Tongue (tissue), 2 donors: Measurements from ENCODE around the gene PRKAR1A. TPM values are rescaled to one million over a fixed set of nuclear protein-coding genes. Genes with fewer than 3 reads are reported as not detected.
"Not testable (repeated sequence)": the region's sequence is repeated elsewhere in the genome, so short reads cannot be mapped to it uniquely, and the experiment has no call there.

Experiments
- DNase-seq: peaks from one replicate; pipeline ENCODE4 v3.0.0-alpha.2; 2015
- total RNA-seq: library from RNA; depleted of rRNA; stranded (reverse); fragments of >200 nt; gene quantifications from one replicate; pipeline ENCODE4 v1.2.3, GENCODE V29; 2014

Gene PRKAR1A
- total RNA-seq, 1 donor from 2014 or later: 578 TPM

DNA sequence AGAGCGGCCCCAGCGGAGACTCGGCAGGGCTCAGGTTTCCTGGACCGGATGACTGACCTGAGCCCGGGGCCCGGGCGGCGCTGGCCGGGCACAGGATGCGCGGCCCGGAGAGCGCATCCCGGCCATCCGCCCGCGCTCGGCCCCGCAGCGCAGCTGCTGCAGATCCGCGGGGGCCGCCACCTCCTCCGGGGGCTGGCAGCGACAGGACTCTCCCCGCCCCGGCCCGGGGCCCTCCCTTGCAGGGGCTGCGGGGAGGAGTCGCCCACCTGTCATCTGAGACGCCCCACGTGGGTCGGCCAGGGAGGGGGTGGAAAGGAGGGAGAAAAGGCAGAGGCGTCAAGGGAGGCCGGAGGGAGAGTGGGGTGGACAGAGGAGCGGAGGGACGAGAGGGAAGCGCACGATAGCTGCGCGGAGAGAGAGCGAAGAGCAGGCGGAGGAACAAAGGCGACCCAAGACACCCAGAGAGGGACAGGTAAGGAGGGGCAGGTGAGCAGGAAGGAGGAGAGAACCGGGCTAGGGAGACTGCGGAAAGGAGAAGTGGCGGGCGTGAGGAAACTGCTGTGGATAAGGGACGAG, 471 bp upstream of the PRKAR1A start:
- DNase-seq: peak; percentile 97

DNA sequence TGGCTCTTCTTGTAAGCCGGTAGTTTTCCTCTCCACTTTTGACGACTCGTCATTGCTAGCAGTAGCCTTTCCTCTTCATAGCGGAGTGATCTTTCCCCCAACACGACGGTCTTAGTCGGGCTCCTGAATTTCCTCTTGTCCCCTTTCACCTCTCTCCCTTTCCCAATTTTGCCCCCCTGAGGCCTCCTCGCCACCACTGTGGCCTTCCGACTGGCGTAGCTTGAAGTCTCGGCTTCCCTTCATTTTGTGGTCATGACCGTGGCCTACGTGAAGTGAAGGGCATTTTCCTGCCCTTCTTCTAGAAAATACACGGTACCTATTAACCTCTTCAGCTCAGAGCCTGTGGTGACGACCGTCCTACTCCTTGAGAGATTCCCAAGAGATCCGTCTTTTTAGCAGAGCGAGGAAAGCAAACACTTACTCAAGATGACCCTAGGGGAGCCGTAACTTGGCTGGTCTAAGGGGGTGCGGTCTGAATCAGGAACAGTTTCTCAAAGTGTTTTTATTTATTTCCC, 787 bp downstream of the PRKAR1A start:
- peak; percentile 56 for DNase-seq

DNA sequence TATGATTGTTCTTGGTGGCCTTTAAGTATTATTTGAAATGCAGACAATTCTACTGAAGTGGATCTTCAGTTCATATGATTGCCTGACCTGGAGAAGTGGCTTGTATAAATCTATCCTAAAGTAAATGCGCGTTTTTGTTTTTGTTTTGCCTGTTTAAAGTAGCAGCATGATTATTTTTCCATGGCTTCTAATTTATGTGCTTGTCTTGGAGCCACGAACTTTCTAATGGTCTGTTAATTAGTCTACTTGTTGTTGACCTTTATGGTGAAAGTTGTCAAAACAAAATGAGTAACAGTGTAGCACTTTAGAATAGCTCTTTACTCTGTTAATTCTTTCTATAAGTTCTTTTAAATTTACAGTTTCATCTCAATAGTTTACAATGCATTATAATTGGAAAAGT, 1.7 kb downstream of the PRKAR1A start:
- no peak for DNase-seq

DNA sequence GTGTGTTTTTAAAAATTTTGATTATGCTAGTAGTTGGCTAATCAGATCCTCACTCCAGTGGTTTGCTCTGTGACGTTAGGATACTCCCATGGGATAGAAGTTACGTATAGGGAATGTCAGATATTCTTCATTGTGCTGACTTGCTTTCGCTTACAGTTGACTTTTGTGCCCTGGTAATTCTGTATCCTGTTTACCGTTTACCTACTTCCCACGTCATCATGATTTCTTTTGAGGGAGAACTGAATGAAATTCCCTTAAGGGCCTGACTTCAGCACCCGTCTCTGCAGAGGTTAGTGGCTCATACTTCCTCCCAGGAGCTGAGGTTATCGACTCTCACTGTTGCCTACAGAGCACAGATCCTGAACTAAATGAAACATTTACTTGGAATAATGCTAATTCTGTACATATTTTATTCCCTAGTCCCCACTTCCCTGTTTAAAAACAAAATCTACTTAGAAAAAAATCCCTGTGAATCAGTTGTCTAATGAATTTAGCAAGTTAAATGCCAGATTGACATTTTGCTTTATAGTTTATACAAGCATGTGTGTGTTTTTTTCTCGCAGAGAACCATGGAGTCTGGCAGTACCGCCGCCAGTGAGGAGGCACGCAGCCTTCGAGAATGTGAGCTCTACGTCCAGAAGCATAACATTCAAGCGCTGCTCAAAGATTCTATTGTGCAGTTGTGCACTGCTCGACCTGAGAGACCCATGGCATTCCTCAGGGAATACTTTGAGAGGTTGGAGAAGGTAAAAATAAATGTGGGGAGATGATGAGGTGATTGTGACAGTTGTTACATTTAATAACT, 2.8 kb downstream of the PRKAR1A start:
- peak; percentile 40 for DNase-seq

DNA sequence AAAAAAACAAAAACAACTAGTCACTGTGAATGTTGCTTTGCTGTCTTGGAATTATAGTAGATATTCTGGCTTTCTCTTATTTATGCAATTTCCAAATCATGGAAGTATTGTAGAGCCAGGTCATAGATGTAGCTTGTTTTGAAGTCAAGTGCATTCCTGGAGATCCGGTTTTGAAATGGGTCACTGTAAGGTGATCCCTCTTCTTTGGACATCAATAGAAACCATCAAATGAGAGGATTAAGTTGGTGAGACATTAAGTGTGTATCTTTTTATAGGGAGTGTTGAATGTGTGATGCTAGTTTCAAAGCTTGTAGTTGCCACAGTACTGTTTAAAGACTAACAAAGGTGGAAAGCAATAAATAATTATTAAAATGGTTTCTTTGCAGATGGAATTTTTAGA, 4.5 kb downstream of the PRKAR1A start:
- DNase-seq: no peak

DNA sequence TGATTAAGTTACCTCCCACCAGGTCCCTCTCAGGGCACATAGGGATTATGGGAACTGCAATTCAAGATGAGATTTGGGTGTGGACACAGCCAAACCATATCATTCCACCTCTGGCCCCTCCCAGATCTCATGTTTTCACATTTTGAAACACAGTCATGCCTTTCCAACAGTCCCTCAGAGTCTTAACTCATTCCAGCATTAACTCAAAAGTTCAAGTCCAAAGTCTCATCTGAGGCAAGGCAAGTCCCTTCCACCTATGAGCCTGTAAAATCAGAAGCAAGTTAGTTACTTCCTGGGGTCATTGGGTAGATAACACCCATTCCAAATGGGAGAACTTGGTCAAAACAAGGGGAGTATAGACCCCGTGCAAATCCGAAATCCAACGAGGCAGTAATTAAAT, 5.4 kb downstream of the PRKAR1A start:
- DNase-seq: not testable (repeated sequence)

DNA sequence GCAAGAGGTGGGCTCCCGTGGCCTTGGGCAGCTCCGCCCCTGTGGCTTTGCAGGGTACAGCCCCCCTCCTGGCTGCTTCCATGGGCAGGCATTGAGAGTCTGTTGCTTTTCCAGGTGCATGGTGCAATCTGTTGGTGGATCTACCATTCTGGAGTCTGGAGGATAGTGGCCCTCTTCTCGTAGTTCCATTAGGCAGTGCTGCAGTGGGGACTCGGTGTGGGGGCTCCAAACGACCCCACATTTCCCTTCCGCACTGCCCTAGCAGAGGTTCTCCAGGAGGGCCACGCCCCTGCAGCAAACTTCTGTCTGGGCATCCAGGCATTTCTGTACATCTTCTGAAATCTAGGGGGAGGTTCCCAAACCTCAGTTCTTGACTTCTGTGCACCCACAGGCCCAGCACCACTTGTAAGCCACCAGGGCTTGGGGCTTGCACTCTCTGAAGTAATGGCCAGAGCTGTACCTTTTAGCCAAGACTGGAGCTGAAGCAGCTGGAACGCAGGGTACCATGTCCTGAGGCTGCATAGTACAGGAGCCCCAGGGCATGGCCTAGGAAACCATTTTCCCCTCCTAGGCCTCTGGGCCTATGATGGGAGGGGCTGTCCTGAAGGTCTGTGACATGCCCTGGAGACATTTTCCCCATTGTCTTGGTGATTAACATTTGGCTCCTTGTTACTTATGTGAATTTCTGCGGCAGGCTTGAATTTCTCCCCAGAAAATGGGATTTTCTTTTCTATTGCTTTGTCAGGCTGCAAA, 6.0 kb downstream of the PRKAR1A start:
- DNase-seq: no peak

DNA sequence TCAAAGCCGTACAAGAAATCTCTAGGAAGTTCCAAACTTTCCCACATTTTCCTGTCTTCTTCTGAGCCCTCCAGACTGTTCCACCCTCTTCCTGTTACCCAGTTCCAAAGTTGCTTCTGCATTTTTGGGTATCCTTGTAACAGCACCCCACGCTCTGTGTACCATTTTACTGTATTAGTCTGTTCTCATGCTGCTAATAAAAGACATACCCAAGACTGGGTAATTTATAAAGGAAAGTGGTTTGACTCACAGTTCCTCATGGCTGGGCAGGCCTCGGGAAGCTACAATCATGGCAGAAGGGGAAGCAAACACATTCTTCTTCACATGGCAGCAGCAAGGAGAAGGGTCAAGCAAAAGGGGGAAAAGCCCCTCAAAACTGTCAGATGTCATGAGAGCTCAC, 6.8 kb downstream of the PRKAR1A start:
- DNase-seq: not testable (repeated sequence)

DNA sequence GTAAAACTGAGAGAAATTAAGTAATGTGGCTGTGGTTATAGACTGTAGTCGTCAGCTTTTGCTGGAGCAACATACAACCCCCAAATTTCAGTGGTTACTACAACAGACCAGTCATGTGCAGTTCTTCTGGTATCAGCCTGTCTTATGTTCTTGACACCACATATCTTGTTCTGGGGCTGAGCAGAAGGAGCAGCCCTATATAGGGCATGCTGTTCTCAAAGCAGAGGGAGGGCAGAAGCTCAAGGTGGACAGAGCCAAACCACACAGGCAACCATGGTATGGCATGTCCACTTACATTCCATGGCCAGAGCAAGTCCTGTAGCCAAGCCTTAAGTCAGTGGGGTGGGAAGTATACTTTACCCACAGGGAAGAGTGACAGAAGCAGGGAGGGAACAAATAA, 7.7 kb downstream of the PRKAR1A start:
- no peak for DNase-seq

DNA sequence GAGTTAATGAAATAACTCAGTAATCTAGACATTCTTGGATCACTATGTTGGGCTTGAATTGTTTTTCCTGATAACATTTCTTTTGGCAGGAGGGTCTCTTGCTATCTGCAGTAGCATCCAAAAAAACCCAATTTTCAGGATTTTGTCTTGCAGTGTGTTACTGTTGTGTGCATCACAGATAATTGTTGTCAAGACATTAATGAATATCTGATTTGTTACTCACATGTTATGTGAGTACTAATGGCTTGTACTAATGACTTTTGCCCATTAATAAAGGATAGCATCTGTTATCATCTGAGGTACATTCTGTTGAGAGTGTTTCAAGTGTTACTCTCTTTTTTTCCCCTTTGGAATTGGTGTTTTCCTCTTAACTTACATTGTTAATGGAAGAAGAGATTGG, 10.0 kb downstream of the PRKAR1A start:
- no peak for DNase-seq

DNA sequence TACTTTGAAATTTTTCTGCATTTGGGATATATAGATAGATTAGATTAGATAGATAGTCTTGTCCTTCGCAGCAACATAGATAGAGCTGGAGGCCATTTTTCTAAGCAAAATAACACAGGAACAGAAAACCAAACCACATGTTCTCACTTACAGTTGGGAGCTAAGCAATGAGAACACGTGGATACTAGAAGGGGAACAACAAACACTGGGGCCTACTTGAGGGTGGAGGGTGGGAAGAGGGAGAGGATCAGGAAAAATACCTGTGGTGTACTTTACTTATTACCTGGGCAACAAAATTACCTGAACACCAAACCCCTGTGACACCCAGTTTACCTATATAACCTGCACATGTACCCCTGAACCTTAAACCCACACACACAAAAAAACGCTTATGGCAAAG, 14.3 kb downstream of the PRKAR1A start:
- DNase-seq: no peak

DNA sequence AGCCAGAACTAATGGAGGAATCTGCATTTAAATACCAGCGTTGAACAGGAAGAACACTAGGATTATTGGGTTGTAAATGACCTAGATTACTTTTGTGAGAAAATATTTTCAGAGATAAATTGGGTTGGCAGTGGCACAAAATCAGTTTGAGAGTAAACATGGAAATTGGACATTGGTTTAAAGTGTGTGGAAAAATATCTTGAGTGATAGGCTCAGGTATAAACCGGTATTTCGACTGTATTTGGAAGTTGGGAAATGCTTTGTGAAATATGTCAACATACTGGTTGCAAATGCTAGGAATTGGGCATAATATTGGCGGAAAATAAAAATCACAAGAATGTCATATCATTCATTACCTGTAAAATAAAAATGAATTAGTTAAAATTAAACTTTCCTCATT, 15.1 kb downstream of the PRKAR1A start:
- DNase-seq: no peak

DNA sequence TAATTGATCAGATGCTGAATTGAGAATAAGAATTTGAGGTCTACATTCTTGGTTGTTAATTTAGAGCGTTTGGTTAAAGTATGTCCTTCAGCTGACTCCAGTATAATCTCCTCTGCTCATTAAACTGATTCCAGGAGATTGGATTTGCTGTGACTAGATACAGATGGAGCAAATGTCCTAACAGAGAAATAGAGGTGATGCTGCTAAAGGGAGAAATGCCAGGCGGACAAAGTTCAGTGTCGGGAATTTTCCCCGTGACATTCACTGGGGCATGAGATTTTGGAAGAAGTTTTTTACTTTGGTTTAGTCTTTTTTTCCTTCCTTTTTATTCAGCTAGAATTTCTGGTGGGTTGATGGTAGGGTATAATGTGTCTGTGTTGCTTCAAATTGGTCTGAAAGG, 19.0 kb downstream of the PRKAR1A start:
- no peak for DNase-seq

DNA sequence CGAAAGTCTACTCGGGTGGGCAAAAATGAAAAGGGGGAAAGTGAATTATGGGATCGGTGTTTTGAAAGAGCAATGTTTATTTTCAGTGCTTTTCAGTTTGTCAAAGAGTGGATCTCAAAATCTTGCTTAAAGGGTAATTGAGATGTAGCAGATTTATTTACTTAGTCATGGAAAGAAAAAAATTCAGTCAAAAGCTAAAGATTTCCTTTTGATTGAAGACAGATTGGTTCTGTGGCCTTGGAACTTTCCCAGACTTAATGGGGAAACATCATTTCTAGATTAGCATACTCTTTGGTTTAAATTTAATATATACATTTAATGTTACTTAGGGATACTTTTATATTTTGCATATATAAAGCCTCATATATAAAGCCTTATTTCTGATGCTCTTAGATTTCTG, 20.6 kb downstream of the PRKAR1A start:
- no peak for DNase-seq

DNA sequence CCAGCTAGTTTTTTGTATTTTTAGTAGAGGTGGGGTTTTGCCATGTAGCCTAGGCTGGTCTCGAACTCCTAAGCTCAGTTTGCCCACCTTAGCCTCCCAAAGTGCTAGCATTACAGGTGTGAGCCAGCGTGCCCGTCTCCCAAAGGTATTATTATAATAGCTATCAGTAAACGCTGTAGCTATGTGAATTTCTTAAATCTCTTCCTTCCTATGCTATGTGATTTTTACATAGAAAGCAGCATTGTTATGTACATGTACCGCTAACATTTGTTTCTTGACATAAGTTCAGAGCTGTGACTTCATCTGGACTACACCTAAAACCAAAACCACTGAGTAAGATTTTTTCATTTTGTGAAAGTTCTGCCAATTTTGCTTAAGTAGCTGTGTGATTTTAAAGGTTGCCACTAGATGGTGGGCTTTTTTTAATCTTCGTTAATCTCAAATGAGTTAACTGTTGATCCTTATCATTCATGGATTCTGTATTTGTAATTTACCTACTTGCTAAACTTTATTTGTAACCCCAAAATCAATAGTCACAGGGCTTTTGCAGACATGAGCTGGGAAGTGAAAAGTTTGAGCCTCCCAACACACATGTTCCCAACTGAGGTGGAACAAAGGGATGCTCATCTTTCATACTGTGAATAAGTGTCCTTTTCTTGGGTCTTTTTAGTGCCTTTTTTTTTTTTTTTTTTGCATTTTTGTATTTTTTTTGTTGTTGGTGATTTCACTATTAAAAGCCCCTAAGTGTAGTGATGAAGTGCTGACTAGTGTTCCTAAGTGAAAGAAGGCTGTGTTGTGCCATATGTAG, 21.9 kb downstream of the PRKAR1A start:
- peak; percentile 64 for DNase-seq

DNA sequence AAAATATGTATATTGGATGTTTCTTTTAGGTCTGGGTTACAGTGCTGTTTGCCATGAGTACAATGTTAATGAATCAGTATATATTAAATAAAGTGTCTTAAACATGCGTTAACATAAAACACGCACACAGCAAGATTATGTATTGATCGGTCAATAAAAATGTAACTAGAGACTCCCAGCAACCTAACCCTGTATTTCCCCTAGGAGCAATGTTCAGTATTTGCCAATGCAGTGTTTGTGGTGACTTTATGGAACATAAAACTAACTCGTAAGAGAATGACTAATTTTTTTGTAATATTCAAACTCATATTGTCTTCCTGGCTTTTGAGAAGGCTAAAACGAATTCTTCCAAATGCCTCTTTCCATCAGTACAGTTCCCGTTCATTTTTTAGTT, 22.5 kb downstream of the PRKAR1A start:
- DNase-seq: no peak

DNA sequence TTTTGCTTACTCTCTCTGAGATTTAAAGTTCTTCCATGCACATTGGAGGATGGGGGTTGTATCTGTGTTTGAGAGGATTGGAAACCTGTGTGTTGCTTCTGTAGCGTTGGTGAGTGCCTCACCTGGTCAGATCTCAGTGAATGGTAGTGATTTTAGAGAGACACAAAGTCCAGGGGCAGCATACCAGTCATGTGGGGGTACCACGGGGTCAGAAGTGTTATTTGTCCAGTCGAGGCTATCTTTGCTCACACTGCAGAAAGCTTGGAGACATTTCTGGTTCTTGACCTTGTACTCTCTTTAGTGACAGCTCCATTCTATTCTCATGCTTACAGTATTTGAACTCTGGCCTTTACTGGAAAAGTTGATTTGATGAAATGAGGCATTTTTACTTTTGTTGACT, 23.7 kb downstream of the PRKAR1A start:
- no peak for DNase-seq

DNA sequence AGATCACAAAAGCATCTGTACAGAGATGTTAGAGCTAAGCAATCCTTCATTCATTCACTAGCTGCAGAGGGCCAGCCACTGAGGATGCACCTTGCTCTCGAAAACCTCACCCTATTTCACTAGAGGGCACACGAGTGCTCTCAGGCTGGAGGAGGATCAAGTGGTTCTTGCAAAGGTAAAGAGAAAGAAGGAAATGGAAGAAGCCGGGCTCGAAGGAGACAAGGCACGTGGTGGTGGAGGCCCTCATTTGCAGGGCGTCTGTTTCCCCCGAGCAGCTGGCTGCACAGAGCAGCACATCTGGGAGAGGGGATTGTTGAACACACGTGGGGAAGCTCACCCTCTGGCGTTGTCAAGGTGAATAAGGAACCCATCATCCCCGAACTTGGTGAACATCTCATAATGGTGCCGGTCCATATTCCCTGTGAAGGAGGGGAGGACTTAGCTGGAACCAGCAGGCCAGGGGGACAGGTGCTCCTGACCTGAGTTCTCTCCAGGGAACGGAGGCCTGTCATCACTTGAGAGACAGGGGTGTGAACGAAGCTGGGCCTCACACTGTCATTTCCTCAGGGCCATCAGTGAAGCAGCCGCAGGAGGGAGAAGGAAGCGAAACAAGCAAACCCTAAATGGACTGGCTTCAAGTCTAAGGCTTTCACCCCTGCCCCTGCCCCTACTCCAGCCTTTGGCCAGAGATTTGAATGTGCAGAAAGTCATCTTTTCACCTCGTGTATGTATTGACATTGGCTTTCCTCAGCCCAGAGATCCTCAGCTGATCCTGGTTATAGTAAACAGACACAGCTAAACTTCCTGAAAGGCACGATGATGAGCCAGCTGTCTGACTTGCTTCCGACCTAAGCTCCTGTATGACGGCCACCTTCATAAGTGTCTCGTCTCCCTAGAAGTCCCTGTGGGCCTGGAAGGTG, 27.6 kb downstream of the PRKAR1A start:
- peak; percentile 52 for DNase-seq

DNA sequence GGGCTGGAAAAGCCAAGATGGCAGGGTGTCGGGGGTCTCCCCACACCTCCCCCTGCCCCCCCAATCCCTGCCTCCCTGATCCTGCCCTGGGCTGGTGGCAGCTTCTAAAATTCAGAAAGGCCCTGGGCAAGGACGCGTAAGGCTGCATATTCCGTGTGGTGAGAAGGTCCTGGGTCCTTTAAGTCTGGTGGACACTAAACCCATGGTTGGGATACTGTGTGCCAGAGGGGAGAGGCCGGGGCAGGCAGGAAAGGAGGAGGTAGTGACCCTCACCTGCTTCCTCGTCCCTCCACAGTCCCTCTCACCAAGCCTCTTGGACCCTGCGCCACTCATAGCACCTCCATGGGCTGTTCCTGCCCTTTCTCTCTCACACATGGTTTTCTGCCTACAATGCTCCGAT, 28.8 kb downstream of the PRKAR1A start:
- DNase-seq: no peak

DNA sequence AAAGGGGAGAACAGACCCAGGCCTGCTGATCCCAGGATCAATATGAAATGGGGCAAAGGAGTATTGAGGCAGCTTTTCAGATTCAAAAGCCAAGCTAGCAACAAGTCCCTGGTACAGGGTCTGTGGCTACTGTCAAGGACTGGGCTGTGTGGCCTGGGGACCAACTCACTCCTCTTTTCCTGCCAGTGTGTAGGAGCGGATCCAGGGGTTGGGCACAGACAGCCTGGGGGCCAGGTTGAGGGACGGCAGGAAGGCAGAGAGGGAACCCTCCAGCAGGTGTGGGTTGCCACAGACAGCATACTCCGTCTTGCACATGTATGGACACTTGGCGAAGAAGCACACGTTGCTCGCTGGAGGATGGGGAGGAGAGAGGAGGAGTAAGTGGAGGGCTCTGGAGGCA, 29.6 kb downstream of the PRKAR1A start:
- DNase-seq: no peak
